Measurements from ENCODE around the gene RAP2C.
"Not testable (repeated sequence)": the region's sequence is repeated elsewhere in the genome, so short reads cannot be mapped to it uniquely, and the experiment has no call there.

Gene RAP2C

GRCh38 chrX:132165651-132166050 is 53.6 kb downstream of the RAP2C start:
- TF ChIP-seq CTCF (IDR thresholded peaks at IDR 0.05; ENCODE audit: borderline replicate concordance, insufficient read depth, low read depth, low read length) = no peak
- no peak overlapping the region for H3K4me3 ChIP-seq (ENCODE audit: low read depth, low read length)

- TF ChIP-seq CTCF (IDR thresholded peaks at IDR 0.05; ENCODE audit: borderline replicate concordance, insufficient read depth, low read depth, low read length) = no peak
- no peak overlapping the region for H3K4me3 ChIP-seq (ENCODE audit: low read depth, low read length)
Measured at GRCh38 chrX:132165005-132165404, 54.2 kb downstream of the RAP2C start.

- not testable (repeated sequence) for H3K4me3 ChIP-seq (ENCODE audit: low read depth, low read length)
Measured at GRCh38 chrX:132163094-132163493, 56.2 kb downstream of the RAP2C start.

- H3K4me3 ChIP-seq (ENCODE audit: low read depth, low read length) = no peak overlapping the region
- TF ChIP-seq CTCF (IDR thresholded peaks at IDR 0.05; ENCODE audit: borderline replicate concordance, insufficient read depth, low read depth, low read length) = no peak
Measured at GRCh38 chrX:132153166-132153565, 66.1 kb downstream of the RAP2C start.

Measured in GM12875 (cell line).